ENCODE results near the gene PMEPA1.
"Not testable (repeated sequence)": the region's sequence is repeated elsewhere in the genome, so short reads cannot be mapped to it uniquely, and the experiment has no call there.

PMEPA1 gene

GRCh38 chr20:57633945-57634491 lies 75.8 kb downstream of the PMEPA1 start:
- H3K27ac ChIP-seq (ENCODE audit: low read depth, low read length), result no peak overlapping the region
- no peak overlapping the region for H3K9ac ChIP-seq (ENCODE audit: low read length)
- H3K27me3 ChIP-seq (ENCODE audit: control insufficient read depth, insufficient read depth, low read length), result no peaks in the 10 kb centered on the region

DNA sequence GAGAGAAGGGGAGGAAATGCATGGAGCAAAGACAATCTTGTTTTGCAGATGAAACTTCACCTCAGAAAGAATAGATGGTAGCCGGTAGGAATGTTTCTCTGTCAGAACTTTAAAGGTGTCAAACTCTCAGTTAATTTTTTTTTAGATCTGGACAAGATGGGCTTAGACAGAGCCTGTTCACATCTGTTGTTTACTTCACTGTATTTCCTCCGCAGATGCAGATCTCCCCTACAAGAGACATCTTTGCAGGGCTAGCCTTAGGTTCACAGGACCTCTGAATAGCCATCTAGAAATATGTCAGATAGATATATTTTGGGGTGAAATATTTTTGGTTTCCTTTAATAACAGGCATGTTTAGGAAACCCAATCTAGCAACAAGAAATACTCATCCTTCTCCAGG lies 77.5 kb downstream of the PMEPA1 start:
- no peaks in the 10 kb centered on the region for H3K36me3 ChIP-seq (ENCODE audit: control insufficient read depth, insufficient read depth, low read length)
- no peaks in the 10 kb centered on the region for H3K27me3 ChIP-seq (ENCODE audit: control insufficient read depth, insufficient read depth, low read length)
- H3K4me1 ChIP-seq (ENCODE audit: control insufficient read depth, insufficient read depth, low read length), result peaks cover 6% of the 10 kb centered on the region
- no peak overlapping the region for H3K4me3 ChIP-seq (ENCODE audit: low read length)
- H3K9ac ChIP-seq (ENCODE audit: low read length), result no peak overlapping the region
- no peak overlapping the region for H3K27ac ChIP-seq (ENCODE audit: low read depth, low read length)

More at GRCh38 chr20:57633945-57634491, 75.8 kb downstream of the PMEPA1 start:
- H3K4me1 ChIP-seq (ENCODE audit: control insufficient read depth, insufficient read depth, low read length), result no peaks in the 10 kb centered on the region
- no peak overlapping the region for H3K4me3 ChIP-seq (ENCODE audit: low read length)
- H3K36me3 ChIP-seq (ENCODE audit: control insufficient read depth, insufficient read depth, low read length), result no peaks in the 10 kb centered on the region

DNA sequence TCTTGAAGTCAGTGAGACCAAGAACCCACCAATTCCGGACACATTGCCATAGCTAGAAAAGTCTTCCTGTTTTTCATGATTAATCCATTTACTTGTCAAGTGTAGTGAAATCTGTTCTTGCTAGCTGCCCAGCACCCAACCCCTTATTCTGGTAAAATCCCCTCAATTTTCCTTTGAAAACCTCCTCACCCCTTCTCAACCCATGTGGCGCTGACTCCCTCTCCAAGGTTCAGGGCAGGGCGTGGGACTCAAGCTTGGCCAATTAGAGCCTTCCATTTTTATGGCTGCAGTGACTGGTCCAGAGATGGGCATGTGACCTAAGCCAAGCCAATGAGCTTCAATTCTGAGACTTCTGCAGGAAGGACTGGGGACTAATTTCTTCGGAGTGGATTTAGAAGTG lies 79.8 kb downstream of the PMEPA1 start:
- peak overlapping the region; percentile 30 for H3K4me3 ChIP-seq (ENCODE audit: low read length)
- H3K4me1 ChIP-seq (ENCODE audit: control insufficient read depth, insufficient read depth, low read length), result peaks cover 6% of the 10 kb centered on the region
- no peaks in the 10 kb centered on the region for H3K27me3 ChIP-seq (ENCODE audit: control insufficient read depth, insufficient read depth, low read length)
- no peak overlapping the region for H3K9ac ChIP-seq (ENCODE audit: low read length)
- H3K27ac ChIP-seq (ENCODE audit: low read depth, low read length), result no peak overlapping the region
- no peaks in the 10 kb centered on the region for H3K36me3 ChIP-seq (ENCODE audit: control insufficient read depth, insufficient read depth, low read length)

DNA sequence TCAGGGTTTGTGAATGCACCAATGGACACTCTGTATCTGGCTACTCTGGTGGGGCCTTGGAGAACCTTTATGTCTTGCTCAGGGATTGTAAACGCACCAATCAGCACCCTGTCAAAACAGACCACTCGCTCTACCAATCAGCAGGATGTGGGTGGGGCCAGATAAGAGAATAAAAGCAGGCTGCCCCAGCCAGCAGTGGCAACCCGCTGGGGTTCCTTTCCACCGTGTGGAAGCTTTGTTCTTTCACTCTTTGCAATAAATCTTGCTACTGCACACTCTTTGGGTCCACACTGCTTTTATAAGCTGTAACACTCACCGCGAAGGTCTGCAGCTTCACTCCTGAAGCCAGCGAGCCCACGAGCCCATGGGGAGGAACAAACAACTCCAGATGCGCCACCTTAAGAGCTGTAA lies 80.3 kb downstream of the PMEPA1 start:
- not testable (repeated sequence) for H3K27ac ChIP-seq (ENCODE audit: low read depth, low read length); H3K4me1 ChIP-seq (ENCODE audit: control insufficient read depth, insufficient read depth, low read length); H3K36me3 ChIP-seq (ENCODE audit: control insufficient read depth, insufficient read depth, low read length); H3K9ac ChIP-seq (ENCODE audit: low read length); H3K27me3 ChIP-seq (ENCODE audit: control insufficient read depth, insufficient read depth, low read length)
- peak overlapping the region; percentile 30 for H3K4me3 ChIP-seq (ENCODE audit: low read length)

GRCh38 chr20:57628962-57629308 lies 80.9 kb downstream of the PMEPA1 start:
- H3K4me3 ChIP-seq (ENCODE audit: low read length); H3K27me3 ChIP-seq (ENCODE audit: control insufficient read depth, insufficient read depth, low read length); H3K9ac ChIP-seq (ENCODE audit: low read length); H3K4me1 ChIP-seq (ENCODE audit: control insufficient read depth, insufficient read depth, low read length); H3K27ac ChIP-seq (ENCODE audit: low read depth, low read length); H3K36me3 ChIP-seq (ENCODE audit: control insufficient read depth, insufficient read depth, low read length): not testable (repeated sequence)

GRCh38 chr20:57628047-57628961 lies 81.5 kb downstream of the PMEPA1 start:
- no peaks in the 10 kb centered on the region for H3K27me3 ChIP-seq (ENCODE audit: control insufficient read depth, insufficient read depth, low read length)
- H3K27ac ChIP-seq (ENCODE audit: low read depth, low read length), result peak overlapping the region; percentile 61
- peak overlapping the region; percentile 37 for H3K4me3 ChIP-seq (ENCODE audit: low read length)
- H3K4me1 ChIP-seq (ENCODE audit: control insufficient read depth, insufficient read depth, low read length), result peaks cover 6% of the 10 kb centered on the region
- H3K9ac ChIP-seq (ENCODE audit: low read length), result no peak overlapping the region
- H3K36me3 ChIP-seq (ENCODE audit: control insufficient read depth, insufficient read depth, low read length), result no peaks in the 10 kb centered on the region

- H3K4me3 ChIP-seq (ENCODE audit: low read length), result peak overlapping the region; percentile 28
- H3K4me1 ChIP-seq (ENCODE audit: control insufficient read depth, insufficient read depth, low read length), result peaks cover 6% of the 10 kb centered on the region
- no peak overlapping the region for H3K9ac ChIP-seq (ENCODE audit: low read length)
- H3K27me3 ChIP-seq (ENCODE audit: control insufficient read depth, insufficient read depth, low read length), result no peaks in the 10 kb centered on the region
- no peaks in the 10 kb centered on the region for H3K36me3 ChIP-seq (ENCODE audit: control insufficient read depth, insufficient read depth, low read length)
- peak overlapping the region; percentile 61 for H3K27ac ChIP-seq (ENCODE audit: low read depth, low read length)
These were observed 82.5 kb downstream of the PMEPA1 start for GRCh38 chr20:57627339-57627738.

GRCh38 chr20:57625978-57626377 lies 83.8 kb downstream of the PMEPA1 start:
- H3K27me3 ChIP-seq (ENCODE audit: control insufficient read depth, insufficient read depth, low read length), result no peaks in the 10 kb centered on the region
- no peak overlapping the region for H3K4me3 ChIP-seq (ENCODE audit: low read length)
- H3K4me1 ChIP-seq (ENCODE audit: control insufficient read depth, insufficient read depth, low read length), result peaks cover 6% of the 10 kb centered on the region
- H3K36me3 ChIP-seq (ENCODE audit: control insufficient read depth, insufficient read depth, low read length), result no peaks in the 10 kb centered on the region
- no peak overlapping the region for H3K27ac ChIP-seq (ENCODE audit: low read depth, low read length)
- H3K9ac ChIP-seq (ENCODE audit: low read length), result no peak overlapping the region

GRCh38 chr20:57625181-57625958 lies 84.4 kb downstream of the PMEPA1 start:
- no peaks in the 10 kb centered on the region for H3K36me3 ChIP-seq (ENCODE audit: control insufficient read depth, insufficient read depth, low read length)
- no peak overlapping the region for H3K27ac ChIP-seq (ENCODE audit: low read depth, low read length)
- no peak overlapping the region for H3K4me3 ChIP-seq (ENCODE audit: low read length)
- H3K9ac ChIP-seq (ENCODE audit: low read length), result no peak overlapping the region
- H3K27me3 ChIP-seq (ENCODE audit: control insufficient read depth, insufficient read depth, low read length), result no peaks in the 10 kb centered on the region
- peaks cover 6% of the 10 kb centered on the region for H3K4me1 ChIP-seq (ENCODE audit: control insufficient read depth, insufficient read depth, low read length)

DNA sequence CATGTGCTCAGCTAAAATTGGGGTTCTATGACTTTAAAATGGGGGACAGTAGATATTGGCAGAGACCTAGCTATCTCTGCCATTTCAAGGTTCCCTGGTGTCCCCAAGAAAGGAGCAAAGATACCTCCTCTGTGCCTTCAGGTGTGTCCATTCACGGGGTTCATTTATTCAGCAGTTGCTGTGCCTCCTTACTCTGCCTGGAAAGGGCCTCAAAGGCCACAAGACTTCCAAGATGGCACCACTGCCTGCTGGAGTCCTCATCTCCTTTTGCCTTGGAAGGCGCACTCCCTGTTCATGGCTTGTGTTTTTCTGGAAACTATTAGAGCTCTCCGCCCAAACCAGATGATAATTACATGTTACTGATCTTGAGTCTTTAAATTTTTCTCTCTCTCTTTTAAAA lies 85.7 kb downstream of the PMEPA1 start:
- Histone ChIP-seq H3K36me3 (ENCODE audit: control insufficient read depth, insufficient read depth, low read length) (no peaks in the 10 kb centered on the region), H3K27ac (ENCODE audit: low read depth, low read length) (no peak overlapping the region), H3K9ac (ENCODE audit: low read length) (no peak overlapping the region), H3K27me3 (ENCODE audit: control insufficient read depth, insufficient read depth, low read length) (no peaks in the 10 kb centered on the region), H3K4me3 (ENCODE audit: low read length) (no peak overlapping the region), H3K4me1 (ENCODE audit: control insufficient read depth, insufficient read depth, low read length) (peaks cover 6% of the 10 kb centered on the region)

GRCh38 chr20:57622579-57623381 lies 87.0 kb downstream of the PMEPA1 start:
- no peak overlapping the region for H3K9ac ChIP-seq (ENCODE audit: low read length)
- H3K27ac ChIP-seq (ENCODE audit: low read depth, low read length), result no peak overlapping the region
- H3K4me1 ChIP-seq (ENCODE audit: control insufficient read depth, insufficient read depth, low read length), result peaks cover 3% of the 10 kb centered on the region
- no peaks in the 10 kb centered on the region for H3K36me3 ChIP-seq (ENCODE audit: control insufficient read depth, insufficient read depth, low read length)
- H3K27me3 ChIP-seq (ENCODE audit: control insufficient read depth, insufficient read depth, low read length), result no peaks in the 10 kb centered on the region
- no peak overlapping the region for H3K4me3 ChIP-seq (ENCODE audit: low read length)

GRCh38 chr20:57622201-57622570 lies 87.6 kb downstream of the PMEPA1 start:
- Histone ChIP-seq H3K27ac (ENCODE audit: low read depth, low read length) (no peak overlapping the region), H3K36me3 (ENCODE audit: control insufficient read depth, insufficient read depth, low read length) (no peaks in the 10 kb centered on the region), H3K9ac (ENCODE audit: low read length) (no peak overlapping the region), H3K4me3 (ENCODE audit: low read length) (no peak overlapping the region), H3K4me1 (ENCODE audit: control insufficient read depth, insufficient read depth, low read length) (no peaks in the 10 kb centered on the region), H3K27me3 (ENCODE audit: control insufficient read depth, insufficient read depth, low read length) (no peaks in the 10 kb centered on the region)
